GM21390 (cell line): ENCODE measurements around the gene MTERF4.

Experiments used
- ATAC-seq: cut with Tn5 transposase; IDR thresholded peaks from one replicate; pipeline ENCODE4 v1.9.1; 2021; ENCODE audit not compliant: unreplicated experiment

MTERF4 gene

DNA sequence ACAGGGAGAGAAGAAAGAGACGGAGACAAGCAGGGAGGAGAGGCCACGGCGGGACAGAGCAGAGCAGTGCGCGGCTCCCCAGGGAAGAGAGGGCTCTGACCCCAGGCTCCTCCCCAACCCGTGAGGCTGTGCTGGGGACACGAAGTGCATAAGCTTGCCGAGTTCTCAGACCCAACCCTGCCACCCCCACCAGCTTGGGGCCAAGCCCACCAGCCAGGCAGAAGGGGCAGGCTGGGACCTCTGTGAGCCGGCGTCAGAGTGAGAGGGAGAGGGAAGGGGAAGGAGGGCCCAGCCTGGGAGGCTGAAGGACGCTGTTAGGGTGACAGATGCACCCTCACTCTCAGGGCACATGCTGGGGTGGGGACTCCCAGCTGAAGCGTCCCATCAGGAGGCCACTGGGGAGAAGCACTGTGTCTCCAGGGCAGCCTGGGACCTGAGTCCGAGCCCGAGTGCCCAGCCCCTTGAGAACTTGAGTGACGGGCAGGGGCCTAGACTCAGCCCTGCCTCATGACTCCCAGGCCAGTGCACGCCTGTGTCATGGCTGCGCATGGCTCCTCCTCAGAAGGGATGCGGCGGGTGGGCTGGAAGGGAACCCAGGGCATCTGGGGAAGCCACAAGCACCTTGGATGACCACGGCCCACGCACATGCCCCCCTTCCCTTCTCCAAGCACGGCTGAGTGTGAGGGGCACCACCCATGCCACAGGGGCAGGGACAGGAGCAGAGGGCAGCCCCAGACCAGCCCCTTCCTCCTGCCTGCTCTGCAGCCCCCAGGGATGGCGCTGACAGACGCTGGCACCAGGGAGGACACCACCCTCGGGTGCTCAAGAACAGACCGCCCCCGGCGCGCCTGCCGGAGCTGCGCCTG, 31.0 kb downstream of the MTERF4 start:
- no peak for ATAC-seq

DNA sequence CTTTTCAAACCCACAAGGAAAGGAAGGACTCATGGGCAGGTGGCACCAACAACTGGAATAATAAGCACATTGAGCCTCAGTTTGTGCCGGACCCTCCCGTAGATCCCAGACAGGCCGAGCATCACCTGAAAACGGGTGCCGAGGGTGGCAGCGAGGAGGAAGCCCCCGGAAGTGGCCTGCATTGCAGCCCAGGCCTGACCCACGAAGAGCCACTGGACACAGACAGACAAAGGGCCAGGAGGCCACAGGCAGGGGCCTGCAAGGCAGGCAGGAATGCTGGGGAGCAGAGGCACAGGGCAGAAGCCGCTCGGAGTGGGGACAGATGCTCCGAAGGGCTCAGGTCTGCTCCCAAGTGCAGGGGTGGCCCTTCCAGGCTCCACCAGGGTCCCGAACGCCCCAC, 31.7 kb downstream of the MTERF4 start:
- ATAC-seq = no peak

GRCh38 chr2:241069821-241070281, 32.2 kb downstream of the MTERF4 start:
- no peak for ATAC-seq

- ATAC-seq = no peak
Observed at GRCh38 chr2:241068942-241069810, 32.9 kb downstream of the MTERF4 start.

GRCh38 chr2:241068136-241068941, 33.7 kb downstream of the MTERF4 start:
- ATAC-seq = no peak

DNA sequence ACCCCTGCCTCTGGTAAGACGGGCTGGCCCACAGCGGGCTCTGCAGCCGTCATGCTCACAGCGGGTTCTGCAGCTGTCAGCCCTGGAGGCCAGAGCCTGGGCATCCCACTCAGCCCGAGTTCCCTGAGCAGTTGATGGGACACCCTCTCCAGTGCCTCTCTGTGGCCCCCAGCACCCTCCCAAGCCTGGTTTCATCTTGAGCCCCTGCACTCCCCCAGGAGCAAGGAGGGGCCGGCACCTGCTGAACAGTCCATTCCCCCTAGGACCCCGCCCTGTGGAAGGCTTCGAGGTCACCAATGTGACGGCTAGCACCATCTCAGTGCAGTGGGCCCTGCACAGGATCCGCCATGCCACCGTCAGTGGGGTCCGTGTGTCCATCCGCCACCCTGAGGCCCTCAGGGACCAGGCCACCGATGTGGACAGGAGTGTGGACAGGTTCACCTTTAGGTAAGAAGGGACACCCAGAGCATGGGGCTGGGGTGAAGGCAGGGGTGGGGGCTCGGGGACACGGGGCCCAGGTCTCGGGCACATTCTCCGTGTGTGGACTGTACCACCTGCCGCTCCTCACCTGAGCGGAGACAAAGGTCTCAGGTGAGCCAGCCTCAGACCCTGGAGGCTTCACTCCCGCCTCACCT, 34.5 kb downstream of the MTERF4 start:
- no peak for ATAC-seq

DNA sequence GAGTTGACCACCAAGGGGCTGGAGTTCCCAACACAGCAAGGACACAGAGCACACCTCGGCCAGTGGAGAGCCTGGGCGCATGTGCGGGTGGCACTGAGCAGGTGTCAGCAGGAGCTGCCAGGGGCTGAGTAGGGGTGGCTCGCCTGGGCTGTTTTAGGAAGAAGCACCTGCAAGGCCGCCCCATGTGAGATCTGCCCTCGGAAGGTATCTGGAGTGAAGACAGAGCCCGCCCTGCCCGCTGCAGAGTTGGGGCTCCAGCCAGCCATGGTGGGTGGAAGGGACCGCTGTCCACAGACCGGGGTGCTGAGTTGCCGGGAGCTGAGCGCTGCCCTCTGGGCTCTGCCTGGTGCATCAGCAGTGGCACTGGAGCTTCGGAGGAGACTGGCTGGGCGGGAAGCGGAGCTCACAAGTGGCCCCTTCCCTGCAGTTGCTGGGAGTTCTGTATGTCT, 35.2 kb downstream of the MTERF4 start:
- no peak for ATAC-seq

DNA sequence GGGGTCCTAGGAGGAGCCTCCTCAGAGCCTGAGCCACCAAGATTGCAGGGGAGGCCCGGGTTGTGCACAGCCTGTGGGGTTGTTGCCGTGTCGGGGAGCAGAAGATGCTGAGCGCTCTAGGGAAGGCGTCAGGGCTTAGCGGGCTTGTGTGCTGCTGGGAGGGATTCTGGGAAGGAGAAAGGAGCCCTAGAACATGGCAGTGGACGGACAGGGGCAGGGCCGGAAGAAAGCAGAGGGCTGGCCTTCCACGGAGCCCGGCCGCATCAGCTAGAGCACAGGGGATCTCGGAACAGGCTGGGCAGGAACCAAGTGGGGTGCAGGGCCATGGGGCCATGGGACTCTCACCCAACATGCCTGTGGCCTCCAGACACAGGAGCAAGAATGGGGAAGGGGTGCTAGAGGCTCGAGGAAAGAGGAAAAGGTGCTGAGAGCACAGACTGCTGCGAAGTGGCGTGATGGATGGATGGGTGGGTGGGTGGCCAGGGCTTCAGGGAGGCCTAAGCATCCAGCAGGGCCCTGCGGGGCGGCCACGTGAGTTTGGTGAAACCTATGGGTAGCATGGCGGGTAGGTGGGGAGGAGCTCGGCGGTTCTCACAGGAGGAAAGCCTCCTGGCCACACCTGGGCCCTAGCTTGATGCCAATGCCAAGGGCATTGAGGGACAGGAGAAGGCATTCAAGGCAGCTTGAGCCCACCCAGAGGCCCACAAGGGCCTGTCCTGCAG, 35.8 kb downstream of the MTERF4 start:
- no peak for ATAC-seq

DNA sequence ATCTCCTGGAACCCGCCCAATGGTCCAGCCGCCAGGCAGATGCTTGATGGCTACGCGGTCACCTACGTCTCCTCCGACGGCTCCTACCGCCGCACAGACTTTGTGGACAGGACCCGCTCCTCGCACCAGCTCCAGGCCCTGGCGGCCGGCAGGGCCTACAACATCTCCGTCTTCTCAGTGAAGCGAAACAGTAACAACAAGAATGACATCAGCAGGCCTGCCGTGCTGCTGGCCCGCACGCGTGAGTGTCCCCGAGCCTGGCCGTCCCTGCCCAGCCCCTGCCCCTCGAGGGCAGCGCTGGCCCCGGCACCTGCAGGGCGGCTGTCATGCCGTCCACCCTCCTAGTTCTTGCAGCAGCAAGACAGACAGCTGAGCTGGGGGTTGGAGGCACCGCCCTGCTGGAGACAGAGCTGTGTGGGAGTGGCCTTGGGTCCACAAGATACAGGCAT, 36.7 kb downstream of the MTERF4 start:
- no peak for ATAC-seq

DNA sequence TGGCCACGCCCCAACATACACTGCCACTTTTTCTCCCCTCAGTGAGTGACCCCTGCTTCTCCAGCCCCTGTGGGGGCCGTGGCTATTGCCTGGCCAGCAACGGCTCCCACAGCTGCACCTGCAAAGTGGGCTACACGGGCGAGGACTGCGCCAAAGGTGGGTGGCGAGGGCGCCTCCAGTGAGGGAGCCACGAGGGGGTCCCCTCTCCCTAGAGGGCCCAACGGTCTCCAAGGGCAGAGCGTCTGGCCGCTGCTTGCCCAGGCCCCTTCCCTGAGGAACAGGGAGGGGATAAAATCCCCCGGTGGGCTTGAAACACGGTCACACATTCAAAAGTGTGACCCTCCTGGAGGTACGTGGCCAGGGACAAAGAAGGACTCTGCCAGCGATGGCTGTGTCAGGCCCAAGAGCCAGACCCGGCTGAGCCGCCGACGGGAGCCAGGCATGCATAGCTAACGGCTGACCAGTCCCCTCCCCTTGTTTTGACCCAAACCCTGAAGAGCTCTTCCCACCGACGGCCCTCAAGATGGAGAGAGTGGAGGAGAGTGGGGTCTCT, 37.2 kb downstream of the MTERF4 start:
- no peak for ATAC-seq

- no peak for ATAC-seq
Observed at GRCh38 chr2:241064008-241064801, 37.9 kb downstream of the MTERF4 start.

DNA sequence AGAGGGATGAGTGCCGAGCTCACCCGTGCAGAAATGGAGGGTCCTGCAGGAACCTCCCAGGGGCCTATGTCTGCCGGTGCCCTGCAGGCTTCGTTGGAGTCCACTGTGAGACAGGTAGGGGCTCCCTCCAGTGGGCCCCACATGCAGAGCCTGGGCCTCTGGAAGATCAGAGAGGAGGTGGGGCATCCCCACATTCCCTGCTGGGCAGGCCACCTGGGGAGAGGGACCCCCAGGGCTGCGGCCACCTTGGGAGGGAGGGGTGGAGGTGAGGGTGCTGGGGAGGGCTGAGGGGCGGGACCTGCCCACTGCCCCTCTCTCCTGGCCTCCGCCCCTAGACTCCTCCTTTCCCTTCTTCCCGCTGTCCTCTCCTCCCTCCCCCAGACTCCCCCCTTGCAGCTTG, 38.5 kb downstream of the MTERF4 start:
- no peak for ATAC-seq

DNA sequence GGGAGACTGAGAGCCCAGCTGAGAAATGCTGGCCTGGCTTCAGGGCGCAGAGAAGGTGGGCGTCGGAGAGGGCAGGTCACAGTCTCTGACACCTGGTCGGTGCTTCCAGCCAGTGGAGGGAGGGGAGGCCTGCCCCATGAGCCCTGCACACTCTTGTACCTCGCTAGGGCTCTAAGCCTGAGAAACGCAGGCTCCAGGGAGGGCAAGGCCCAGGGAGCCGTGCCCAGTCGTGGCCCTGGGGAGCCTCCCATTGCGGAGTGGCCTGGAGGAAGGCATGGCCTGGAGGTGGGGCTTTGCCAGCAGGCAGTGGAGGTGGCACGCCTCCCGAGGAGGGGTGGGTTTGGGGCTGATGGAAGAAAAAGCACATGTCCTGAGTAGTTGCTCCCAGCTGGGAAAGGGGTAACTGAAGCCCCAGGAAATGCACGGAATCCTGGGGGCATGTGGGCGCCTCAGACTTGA, 39.0 kb downstream of the MTERF4 start:
- ATAC-seq = no peak

GRCh38 chr2:241062389-241063092, 39.5 kb downstream of the MTERF4 start:
- no peak for ATAC-seq

- ATAC-seq = no peak
Observed at GRCh38 chr2:241061275-241061674, 40.8 kb downstream of the MTERF4 start.

DNA sequence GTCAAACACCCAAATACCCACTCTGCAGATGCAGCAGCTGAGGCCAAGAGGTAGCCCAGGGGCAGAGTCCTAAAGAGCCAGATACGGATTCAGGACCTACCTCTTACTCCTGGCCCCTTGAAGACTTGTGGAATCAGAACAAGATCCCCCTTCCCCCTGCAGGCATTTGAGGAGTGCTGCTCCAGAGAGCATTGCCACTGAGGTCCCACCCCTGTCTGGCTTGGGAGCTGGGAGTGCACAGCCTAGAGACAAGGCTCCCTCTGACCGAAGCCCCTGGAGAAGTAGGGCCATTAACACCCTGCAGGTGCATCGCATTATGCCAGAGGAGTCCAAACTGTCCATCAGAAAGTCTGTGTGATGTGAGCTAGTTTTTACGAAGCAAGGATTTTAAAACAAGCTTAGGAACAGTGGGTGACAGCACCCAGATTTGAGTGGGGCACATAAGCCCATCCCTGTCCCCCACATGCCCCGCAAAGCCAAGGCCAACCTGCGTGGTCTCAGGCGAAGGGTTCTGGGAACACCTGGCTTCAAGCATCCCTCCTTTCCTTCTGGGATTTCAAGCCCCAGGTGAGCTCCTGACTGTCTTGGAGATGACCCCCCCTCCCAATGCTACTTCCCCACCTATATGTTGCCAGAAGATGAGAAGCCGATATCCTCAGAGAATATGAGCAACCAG, 48.4 kb downstream of the MTERF4 start:
- ATAC-seq = no peak

- no peak for ATAC-seq
Observed at GRCh38 chr2:241052677-241053360, 49.3 kb downstream of the MTERF4 start.
